G401.6 (cell line): Measurements from ENCODE around the gene PGPEP1.

ENCODE experiments used
- FAIRE-seq: peaks from 2 replicates; lab custom pipeline; 2012; peaks lifted over from hg19 to GRCh38; lab: Jason Lieb, UNC

PGPEP1 gene, protein sequence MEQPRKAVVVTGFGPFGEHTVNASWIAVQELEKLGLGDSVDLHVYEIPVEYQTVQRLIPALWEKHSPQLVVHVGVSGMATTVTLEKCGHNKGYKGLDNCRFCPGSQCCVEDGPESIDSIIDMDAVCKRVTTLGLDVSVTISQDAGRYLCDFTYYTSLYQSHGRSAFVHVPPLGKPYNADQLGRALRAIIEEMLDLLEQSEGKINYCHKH

DNA sequence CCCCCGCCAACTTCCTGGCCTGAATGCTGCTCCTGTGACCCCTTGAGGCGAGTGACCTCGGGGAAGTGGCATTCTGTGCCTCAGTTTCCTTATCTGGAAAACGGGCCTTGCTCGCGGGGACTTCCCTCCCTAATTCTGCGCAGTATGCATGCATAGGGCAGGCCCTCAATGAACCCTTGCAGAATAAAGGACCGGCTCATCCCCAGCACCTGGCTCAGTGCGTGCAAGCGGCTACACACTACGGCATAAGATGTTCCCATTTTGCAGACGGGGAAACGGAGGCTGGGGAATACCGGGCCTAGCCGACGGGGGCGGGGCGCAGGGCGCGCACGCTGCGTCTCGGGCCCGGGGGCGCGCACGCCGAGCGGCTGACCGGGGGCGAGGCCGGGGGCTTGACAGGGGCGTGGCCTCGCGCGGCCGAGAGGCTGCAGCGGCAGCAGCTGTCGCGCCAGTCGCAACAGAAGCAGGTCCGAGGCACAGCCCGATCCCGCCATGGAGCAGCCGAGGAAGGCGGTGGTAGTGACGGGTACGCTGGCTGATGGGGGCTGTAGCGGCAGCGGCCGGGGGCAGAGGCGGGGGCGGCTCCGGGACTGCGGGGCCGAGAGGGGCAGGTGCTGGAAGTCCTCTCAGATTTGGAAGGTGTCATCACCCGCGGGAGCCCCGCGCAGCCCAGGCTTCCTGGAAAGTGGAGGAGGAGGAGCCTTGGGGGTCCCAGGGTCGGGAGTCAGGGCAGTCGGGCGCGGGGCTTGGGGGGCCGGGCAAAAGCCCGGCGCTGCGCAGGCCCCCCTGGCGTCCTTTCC lies at the start of gene PGPEP1:
TSS of gene PGPEP1 (plus strand) at position 409 of the 800 bp plus-strand sequence. CDS start at position 493, 84 bp downstream.
- FAIRE-seq = no peak

DNA sequence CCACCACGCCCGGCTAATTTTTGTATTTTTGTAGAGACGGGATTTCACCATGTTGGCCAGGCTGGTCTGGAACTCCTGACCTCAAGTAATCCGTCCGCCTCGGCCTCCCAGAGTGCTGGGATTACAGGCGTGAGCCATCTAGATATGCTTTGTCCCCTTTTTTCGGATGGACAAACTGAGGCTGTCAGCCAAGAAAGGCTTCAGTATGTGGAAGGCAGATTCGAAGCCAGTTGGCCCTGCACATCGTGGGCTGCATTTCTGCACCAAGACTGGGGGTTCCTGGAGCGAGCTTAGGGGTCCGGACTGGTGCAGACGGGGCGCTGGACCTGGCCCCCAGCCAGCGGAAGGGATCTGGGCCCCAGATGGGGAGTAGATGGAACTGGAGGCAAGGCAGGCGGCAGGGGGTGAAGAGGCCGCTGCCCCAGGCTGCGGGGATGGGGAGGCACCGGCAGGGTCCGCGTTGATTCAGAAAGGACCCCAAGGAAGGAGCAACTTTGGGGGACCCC lies 49.3 kb upstream of the PGPEP1 start:
- no peak for FAIRE-seq

DNA sequence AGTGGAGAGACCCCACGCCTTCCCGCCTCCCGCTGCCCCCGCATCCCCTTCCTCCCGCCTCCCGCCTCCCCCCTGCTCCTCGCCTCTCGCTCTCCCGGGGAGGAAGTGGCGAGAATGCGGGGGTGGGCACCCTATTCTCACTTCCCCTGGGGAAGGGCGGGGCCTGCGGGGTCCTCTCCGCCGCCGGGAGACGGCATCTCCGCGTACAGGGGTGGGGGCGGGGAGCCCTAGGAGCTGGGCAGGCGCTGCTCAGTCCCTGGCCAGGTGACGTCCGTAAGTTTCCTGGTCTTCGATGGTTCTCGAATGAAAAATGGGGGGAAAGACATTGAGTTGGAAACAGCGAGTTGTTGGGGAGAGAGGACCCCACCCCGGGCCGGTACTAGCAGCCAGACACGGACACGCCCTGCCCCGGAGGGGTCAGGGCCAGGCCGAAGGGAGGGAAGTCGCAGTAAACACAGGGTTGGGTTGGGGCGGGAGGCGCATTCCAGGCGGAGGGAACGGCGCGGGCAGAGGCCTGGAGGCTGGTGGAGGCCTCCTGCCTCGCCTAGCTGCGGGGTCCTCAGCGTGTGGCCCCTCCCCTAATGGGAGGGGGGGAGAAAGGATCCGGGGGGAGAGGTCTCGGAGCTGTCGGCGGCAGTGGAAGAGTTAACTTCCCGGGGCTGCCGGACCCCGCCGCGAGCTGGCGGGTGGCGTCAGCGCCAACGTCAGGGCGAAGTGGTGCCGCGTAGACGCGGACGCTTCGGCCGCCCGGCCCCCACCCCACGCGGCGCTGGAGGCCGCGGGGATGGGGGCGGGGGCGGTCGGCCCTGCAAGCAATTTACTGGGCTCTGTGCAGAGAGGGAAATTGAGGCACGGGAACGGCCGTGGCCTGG lies 48.6 kb upstream of the PGPEP1 start:
- peak; percentile 44 for FAIRE-seq

DNA sequence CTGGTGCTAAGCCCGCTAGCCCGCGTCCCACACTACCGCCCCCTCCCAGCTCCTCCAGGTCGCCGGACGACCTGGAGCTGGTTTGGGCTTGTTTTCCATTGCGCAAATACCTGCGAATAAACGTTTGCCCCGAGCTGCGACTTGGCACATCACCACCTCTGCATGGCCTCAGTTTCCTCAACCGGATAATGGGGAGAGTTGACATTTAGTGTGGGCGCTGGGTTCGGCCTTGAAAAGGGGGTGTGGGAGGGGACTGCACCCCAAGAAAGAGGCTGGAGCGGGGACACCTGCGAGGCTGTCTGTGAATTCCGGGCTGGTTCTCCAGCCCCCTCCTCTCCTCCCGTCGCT lies 48.0 kb upstream of the PGPEP1 start:
- FAIRE-seq = no peak

DNA sequence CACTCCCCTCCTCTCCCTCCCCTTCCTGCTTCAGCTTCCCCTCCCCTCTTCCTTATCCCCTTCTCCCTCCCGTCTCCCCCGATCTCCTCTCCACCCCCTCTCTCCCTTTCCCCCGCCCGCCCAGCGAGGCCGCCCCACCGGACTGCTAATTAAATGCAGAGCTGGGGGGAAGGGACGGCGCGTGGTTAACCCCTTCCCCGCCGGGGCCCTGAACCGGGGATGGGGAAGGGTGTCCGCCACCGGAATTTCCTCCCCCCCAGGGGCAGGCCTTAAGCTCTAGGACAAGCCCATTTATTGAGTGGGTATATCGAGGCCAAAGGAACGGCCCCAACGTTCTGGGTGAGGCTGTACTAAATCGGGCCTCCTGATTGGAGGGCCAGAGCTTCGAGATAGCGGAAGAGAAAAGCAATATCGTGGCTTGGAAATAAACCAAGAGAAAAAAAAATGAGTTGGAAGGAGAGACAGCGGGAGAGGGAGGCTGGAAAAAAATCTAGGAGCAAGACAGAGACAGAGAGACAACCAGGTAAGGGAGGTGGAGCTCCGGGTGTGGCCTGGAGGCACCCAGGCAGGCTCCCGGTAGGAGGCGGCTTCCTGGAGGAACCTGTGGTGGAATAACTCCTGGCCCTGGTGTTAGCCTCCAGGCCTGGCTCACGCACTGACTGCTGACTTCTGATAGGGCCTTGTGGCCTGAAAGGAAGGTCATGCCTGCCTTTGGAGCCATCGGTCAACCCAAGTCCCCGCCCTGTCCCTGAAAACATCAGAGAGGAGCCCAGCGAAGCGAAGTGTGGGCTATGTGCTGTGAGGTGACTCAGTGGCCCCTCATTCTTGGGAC lies 47.4 kb upstream of the PGPEP1 start:
- no peak for FAIRE-seq

DNA sequence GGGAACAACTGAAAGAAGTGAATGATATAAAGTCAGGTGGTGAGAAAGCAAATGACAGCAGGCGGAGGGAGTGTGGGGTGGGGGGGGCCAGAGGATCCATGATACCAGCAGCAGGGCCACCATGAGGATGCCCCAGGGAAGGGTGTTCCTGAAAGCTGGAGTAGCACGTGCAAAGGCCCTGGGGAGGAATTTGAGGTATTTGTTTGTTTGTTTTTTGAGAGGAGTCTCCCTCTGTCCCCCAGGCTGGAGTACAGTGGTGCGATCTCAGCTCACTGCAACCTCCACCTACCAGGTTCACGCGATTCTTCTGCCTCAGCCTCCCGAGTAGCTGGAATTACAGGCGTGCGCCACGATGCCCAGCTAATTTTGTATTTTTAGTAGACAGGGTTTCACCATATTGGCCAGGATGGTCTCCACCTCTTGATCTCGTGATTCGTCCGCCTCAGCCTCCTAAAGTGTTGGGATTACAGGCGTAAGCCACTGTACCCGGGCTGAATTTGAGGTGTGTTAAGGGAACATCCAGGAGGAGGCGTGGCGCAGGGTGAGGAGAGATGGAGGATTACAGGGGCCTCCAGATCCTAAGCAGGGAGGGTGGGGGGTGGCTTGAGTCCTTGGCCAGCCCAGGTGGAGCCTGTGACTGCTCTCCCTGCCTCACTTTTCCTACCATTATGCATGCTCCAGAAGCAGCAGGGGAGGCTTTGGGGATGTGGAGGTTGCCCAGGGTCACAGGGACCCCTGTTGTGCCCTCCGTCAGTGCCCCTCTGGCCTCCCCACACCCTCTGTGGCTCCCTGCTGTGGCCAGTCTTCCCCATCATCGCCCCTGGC lies 46.5 kb upstream of the PGPEP1 start:
- FAIRE-seq = no peak

DNA sequence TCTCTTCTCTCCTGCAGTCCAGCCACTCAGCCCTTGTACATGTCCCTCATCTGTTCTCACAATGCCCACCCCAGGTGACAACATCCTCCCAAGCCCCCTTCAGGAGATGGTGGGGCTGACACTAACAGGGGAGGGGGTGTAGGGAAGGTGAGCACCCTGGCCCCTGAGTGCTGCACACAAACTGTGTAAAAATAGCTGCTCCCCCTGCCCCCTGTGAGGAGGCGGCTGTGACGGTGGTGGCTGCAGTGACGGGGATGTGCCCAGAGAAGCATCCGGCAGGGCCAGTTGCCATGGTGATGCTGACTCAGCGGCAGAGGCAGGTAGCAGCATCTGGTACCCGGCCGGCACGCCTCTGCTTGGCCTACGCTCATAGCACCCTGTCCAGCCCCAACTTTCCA lies 45.9 kb upstream of the PGPEP1 start:
- FAIRE-seq = no peak

DNA sequence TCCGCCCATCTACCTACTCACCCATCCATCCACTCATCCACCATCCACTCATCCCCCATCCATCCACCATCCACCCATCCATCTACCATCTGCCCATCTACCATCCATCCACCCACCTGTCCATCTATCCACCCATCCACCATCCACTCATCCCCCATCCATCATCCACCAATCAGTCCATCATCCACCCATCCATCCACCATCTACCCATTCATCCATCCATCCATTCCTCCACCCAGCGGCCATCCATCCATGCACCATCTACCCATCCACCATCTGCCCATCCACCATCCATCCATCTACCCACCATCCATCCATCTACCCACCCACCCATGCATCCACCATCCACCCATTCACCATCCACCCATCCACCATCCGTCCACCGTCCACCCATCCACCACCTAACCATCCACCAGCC lies 45.4 kb upstream of the PGPEP1 start:
- no peak for FAIRE-seq

DNA sequence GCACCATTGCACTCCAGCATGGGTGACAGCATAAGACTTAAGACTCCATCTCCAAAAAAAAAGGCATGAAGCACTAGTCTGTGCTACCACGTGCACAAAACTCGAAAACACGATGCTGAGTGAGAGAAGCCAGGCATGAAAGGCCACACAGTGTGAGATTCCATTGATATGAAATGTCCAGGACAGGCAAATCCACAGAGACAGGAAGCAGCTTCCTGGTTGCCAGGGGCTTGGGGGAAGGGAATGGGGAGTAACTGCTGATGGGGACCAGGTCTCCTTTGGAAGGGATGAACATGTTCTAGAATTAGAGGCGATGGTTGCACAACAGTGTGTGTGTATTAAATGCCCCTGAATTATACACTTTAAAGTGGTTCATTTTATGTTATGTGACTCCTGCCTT lies 43.1 kb upstream of the PGPEP1 start:
- FAIRE-seq = no peak

DNA sequence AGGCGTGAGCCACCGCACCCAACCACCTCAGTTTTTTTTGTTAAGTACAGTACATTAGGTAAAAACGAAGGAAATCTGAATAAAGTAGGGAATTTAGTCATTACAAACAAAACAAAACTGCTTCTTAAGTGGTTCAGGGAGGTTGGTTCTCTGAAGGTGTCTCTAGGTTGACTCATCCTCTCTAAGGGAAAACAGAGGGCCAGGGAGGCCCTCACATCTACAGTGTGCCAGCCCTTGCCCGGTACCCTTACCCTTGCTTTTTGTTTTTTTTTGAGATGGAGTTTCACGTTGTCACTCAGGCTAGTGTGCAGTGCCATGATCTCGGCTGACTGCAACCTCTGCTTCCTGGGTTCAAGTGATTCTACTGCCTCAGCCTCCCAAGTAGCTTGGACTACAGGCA lies 41.8 kb upstream of the PGPEP1 start:
- no peak for FAIRE-seq

DNA sequence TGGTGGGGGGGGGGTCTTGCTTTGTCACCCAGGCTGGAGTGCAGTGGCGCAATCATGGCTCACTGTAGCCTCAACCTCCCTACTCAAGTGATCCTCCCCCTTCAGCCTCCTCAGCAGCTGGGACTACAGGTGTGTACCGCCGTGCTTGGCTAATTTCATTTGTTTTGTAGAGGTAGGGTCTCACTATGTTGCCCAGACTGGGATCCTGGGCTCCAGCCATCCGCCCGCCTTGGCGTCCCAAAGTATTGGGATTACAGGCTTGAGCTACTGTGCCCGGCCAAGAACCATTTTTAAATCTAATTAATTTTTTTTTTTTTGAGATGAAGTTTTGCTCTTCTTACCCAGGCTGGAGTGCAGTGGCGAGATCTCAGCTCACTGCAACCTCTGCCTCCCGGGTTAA lies 40.7 kb upstream of the PGPEP1 start:
- no peak for FAIRE-seq

DNA sequence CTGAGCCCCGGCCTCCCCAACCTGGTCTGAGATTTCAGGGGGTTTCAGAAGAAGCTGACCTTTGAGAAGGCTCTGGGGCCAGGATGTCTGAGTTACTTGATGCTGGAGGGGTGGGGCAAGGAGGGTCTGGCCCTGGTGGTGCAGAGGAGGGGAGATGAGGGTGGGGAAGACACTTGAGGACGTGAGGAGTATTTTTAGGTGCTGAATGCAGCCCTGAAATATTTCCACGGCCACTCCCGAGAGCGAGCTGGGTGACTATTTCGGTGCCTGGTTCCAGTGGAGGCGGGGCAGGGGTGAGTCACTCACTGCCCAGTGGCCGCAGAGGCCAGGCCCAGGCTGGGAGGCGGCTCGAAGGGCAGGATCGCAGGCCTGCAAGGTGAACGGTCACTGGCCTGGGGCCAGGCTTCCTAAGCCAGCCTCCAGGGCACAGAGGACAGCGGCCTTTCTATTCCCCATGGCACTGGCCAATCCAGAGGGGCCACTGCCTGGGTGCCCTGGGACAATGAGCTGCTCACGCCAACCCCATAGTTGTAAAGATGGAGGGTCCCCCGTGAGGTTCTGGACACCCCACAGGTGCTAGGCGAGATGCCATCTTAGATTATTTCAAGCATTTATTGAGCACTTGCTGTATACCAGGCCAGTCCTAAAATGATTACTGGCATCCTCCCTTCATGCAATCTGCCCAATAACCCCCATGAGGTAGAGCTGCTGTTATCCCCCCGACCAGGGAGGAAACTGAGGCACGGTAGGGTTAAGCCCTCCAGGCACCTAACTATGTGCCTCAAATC lies 39.3 kb upstream of the PGPEP1 start:
- FAIRE-seq = no peak

DNA sequence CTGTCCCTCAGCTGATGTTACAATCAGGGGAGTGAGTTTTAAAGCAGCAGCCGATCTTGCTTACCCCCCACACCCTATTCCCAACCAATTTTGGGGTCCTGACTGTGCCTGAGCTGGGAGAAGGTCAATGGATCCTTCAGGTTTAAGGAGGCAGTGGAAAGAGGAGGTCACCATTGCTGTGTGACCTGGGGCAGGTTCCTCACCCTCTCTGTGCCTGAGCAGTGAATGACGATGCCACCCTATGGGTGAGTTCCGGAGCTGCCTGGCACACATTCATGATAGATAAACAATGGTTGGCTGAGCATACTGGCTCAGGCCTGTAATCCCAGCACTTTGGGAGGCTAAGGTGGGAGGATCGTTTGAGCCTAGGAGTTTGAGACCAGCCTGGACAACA lies 38.7 kb upstream of the PGPEP1 start:
- no peak for FAIRE-seq

DNA sequence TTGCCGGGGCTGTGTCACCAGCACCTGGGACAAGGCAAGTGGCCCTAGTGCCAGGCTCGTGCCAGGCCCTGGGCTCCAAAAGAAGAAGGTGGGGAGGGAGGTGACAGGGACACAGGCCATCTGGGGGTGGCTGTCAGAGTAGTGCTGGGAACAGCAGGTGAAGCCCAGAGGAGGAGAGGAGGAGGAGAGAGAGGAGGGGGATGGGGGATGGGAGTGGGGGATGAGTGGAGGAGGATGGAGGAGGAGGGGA lies 36.3 kb upstream of the PGPEP1 start:
- FAIRE-seq = no peak

DNA sequence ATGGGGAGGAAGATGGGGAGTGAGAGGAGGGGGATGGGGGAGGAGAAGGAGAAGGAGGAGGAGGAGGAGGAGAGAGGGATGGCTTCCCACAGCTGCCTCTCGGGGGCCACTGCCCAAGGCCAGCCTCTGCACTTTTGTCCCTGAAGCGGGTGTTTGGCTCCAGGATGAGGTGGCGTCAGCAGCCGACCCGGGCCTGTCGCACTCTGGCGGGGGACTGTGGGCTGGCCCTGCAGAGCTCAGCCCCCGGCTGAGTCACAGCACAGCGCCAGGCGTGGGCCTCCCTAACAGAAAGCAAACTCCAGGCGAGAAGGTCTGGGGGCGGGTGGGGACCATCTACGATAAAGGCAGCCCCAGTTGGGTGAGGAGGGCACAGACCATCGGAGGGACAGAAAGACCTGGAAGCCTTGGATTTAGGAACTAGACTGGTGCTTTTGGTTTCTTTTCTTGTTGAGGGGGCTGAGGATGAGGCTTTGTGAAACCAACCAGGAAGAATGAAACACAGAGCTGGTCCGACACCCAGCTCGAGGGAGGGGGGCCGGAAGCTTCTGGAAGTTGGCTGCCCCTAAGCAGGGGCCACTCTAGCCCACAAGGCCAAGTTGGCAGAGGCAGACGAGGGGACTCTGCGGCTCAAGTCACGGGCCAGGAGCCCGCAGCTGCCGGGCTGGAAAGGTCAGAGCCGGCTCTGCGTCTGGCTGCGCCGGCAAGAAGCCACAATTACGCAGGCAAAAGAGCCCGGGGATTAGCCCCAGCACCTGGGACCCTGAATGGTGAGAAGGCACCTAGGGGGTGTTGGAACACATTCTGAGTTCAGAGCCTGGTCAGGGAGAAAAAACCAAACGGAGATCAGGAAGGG lies 35.7 kb upstream of the PGPEP1 start:
- no peak for FAIRE-seq

DNA sequence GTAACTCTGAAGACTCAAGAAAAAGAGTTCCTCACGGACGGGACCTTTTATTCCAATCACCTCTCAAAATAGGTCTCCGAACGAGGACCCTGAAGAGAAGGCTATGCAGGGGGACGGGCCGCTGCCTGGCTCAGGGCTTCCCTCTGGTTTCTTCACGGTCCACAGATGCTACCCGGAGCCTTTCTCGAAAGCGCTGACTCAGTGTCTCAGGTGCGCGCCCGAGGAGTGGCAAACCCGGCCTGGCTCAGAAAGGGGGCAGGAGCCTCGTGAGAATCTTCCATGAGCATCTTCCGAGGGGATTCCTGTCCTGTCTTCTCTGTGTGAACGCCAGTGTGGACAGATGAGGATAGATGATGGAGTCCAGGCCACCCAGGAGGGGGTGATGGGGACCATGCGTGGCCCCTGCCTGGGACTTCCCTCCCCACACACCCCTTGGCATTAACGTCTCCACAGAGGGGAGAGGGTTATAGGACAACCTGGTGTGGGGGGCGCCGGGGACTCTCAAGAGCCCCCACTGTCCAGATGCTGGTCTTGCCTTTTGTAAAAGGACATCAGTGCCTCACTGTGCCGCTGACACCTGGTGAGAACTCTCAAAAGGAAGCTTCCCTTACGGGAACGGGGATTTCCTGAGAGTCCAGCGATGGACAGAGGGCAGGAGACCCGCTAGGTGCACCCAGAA lies 34.0 kb upstream of the PGPEP1 start:
- FAIRE-seq = no peak

DNA sequence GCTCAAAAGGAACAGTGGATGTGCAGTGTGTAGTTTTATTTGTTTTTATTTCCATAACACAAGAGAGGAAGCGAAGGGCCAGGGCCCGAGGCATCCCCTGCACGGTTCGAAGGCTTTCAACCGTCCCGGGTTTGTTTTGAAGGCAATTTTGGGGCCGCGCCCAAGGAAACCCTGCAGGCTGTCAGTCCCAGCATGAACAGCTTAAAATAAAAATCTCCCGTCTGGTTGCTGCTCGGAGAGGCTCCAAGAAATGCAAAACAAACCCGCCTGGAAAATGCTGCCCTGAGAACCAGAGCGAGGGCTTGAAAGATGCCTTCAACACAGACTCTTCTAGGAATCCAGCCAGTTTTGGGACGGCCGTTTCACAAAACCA lies 33.5 kb upstream of the PGPEP1 start:
- FAIRE-seq = peak; percentile 30

DNA sequence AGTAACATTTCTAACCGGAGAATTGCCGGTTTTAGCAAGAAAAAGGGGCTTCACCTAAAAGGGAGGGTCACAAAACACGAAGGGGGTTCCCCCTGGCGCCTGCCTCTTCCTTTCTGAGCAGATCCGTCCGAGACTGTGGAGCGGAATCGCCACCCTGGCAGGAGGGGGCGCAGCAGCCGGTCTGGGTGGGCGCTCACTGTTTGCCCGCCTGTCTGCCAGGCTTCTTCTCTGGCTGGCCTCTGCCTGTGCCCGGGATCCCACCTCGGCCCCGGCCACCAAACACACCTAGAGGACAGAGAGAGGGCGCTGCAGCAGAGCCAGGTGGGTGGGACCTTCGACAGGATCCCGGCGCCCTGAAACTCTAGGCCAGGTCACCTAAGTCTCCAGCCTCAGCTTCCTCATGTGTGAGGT lies 33.1 kb upstream of the PGPEP1 start:
- no peak for FAIRE-seq
